PC-3 (cell line): ENCODE measurements around the gene SLC47A2. TPM values are rescaled to one million over a fixed set of nuclear protein-coding genes. Genes with fewer than 3 reads are reported as not detected.

ENCODE experiments used
- ATAC-seq: fragments of 200-7000 bp; cut with Tn5 transposase; 2 replicates; pipeline ENCODE4 v1.9.1; 2020; ENCODE audit warnings: mild to moderate bottlenecking, moderate library complexity
- BruUV-seq: library from RNA; stranded (reverse); fragments of 400-500 nt; replicated peaks from 2 replicates; lab custom pipeline; 2021; lab: Mats Ljungman, UMichigan
- CTCF ChIA-PET: fragments of 300-600 bp; sonication (Branson Sonifier 250); formaldehyde crosslinking; loops from one replicate; lab custom pipeline; 2022; ENCODE audit warnings: antibody characterized with exemption; lab: Charles Lee
- POLR2A ChIA-PET: fragments of 300-600 bp; sonication (Branson Sonifier 250); formaldehyde crosslinking; loops from one replicate; lab custom pipeline; 2022; ENCODE audit warnings: antibody characterized with exemption; ENCODE audit not compliant: unreplicated experiment; lab: Charles Lee
- DNase-seq: peaks from one replicate; pipeline ENCODE4 v3.0.0-alpha.2; 2015
- H2AFZ ChIP-seq: fragments of 300-600 bp; sonication (generic); 2 replicates; pipeline ENCODE4 v1.6.0; 2016; ENCODE audit warnings: antibody characterized with exemption, low read length
- H3F3A ChIP-seq: fragments of 300-600 bp; sonication (generic); one replicate; pipeline ENCODE4 v1.6.0; 2017; ENCODE audit warnings: antibody characterized with exemption, low read length, control low read depth, mild to moderate bottlenecking; ENCODE audit not compliant: unreplicated experiment
- H3K27ac ChIP-seq: fragments of 300-600 bp; sonication (generic); 2 replicates; pipeline ENCODE4 v1.5.1; 2016; ENCODE audit warnings: mild to moderate bottlenecking, low read length
- H3K27me3 ChIP-seq: fragments of 300-600 bp; sonication (generic); 2 replicates; pipeline ENCODE4 v1.6.1; 2016; ENCODE audit warnings: low read length, mixed read lengths
- H3K36me3 ChIP-seq: fragments of 300-600 bp; sonication (generic); 2 replicates; pipeline ENCODE4 v1.6.1; 2016; ENCODE audit warnings: low read depth, mixed run types, low read length, mixed read lengths
- H3K4me1 ChIP-seq: fragments of 300-600 bp; sonication (generic); 2 replicates; pipeline ENCODE4 v1.5.1; 2016; ENCODE audit warnings: low read length; ENCODE audit not compliant: insufficient read depth
- H3K4me2 ChIP-seq: fragments of 300-600 bp; sonication (generic); 2 replicates; pipeline ENCODE4 v1.6.0; 2016; ENCODE audit warnings: low read length
- H3K4me3 ChIP-seq: fragments of 300-600 bp; sonication (generic); 2 replicates; pipeline ENCODE4 v1.5.1; 2016; ENCODE audit warnings: mild to moderate bottlenecking, low read length, mixed read lengths
- H3K79me2 ChIP-seq: fragments of 300-600 bp; sonication (generic); 2 replicates; pipeline ENCODE4 v1.6.1; 2017; ENCODE audit warnings: low read length, mixed read lengths
- H3K9ac ChIP-seq: fragments of 300-600 bp; sonication (generic); 2 replicates; pipeline ENCODE4 v1.6.0; 2016; ENCODE audit warnings: mild to moderate bottlenecking, low read length
- H3K9me2 ChIP-seq: fragments of 300-600 bp; sonication (generic); replicated peaks from 2 replicates; pipeline ENCODE4 v1.6.1; 2016; ENCODE audit warnings: mixed run types, low read length, mixed read lengths
- H3K9me3 ChIP-seq: fragments of 300-600 bp; sonication (generic); 2 replicates; pipeline ENCODE4 v1.6.1; 2016; ENCODE audit warnings: low read length, mixed read lengths
- H4K20me1 ChIP-seq: fragments of 300-600 bp; sonication (generic); 2 replicates; pipeline ENCODE4 v1.6.1; 2016; ENCODE audit warnings: low read length, mixed read lengths
- CTCF ChIP-seq: fragments of 300-600 bp; sonication (generic); conservative IDR thresholded peaks from 2 replicates; pipeline ENCODE4 v1.5.1; 2017; ENCODE audit warnings: antibody characterized with exemption, low read depth, mild to moderate bottlenecking, low read length
- EZH2 ChIP-seq: fragments of 300-600 bp; sonication (generic); IDR thresholded peaks from one replicate; pipeline ENCODE4 v1.6.1; 2017; ENCODE audit warnings: antibody characterized with exemption, mild to moderate bottlenecking, low read length; ENCODE audit not compliant: unreplicated experiment
- EZH2phosphoT487 ChIP-seq: fragments of 300-600 bp; sonication (generic); IDR thresholded peaks from 2 replicates; pipeline ENCODE4 v1.6.1; 2018; ENCODE audit warnings: mild to moderate bottlenecking, antibody characterized with exemption, low read length, borderline replicate concordance
- intact Hi-C: fragments of 100-400 bp; cut with micrococcal nuclease; formaldehyde crosslinking; loops from 2 replicates; pipeline ENCODE4 v1.9.0; 2023
- total RNA-seq: library from RNA; depleted of rRNA; stranded (reverse); fragments of >200 nt; gene quantifications from 2 replicates; pipeline ENCODE4 v1.2.3, GENCODE V29; 2014

The SLC47A2 gene
- total RNA-seq, 1 experiment from 2014 or later = not detected

- Histone ChIP-seq H3K36me3 (no peaks in the 10 kb centered on the region), H3K9me3 (no peaks in the 10 kb centered on the region), H3K9ac (no peak overlapping the region), H4K20me1 (no peaks in the 10 kb centered on the region), H3K9me2 (no peaks in the 10 kb centered on the region), H3F3A (no peaks in the 10 kb centered on the region), H3K27ac (no peak overlapping the region), H2AFZ (no peak overlapping the region), H3K4me3 (no peak overlapping the region), H3K27me3 (no peaks in the 10 kb centered on the region), H3K79me2 (no peaks in the 10 kb centered on the region), H3K4me2 (no peak overlapping the region), H3K4me1 (no peaks in the 10 kb centered on the region)
- POLR2A ChIA-PET = no interaction called here
- ATAC-seq (no peak; the same call in 1 of the 2 replicates), DNase-seq (no peak)
- intact Hi-C loops = loop anchor here (10.0 kb wide), 1 partner anchor 395 kb away; the partner anchor contains the start of gene B9D1
- TF ChIP-seq EZH2phosphoT487 (no peak), EZH2 (no peak), CTCF (no peak)
- BruUV-seq = no TSS peak
- CTCF ChIA-PET = no interaction called here
These were observed 43.5 kb upstream of the SLC47A2 start for GRCh38 chr17:19759568-19760549.

GRCh38 chr17:19757536-19758180 lies 41.3 kb upstream of the SLC47A2 start:
- Histone ChIP-seq H3K27ac (no peak overlapping the region), H3K4me1 (peaks cover 14% of the 10 kb centered on the region), H3F3A (peaks cover 2% of the 10 kb centered on the region), H3K4me3 (no peak overlapping the region), H3K79me2 (no peaks in the 10 kb centered on the region), H3K27me3 (no peaks in the 10 kb centered on the region), H2AFZ (no peak overlapping the region), H4K20me1 (no peaks in the 10 kb centered on the region), H3K9ac (no peak overlapping the region), H3K36me3 (no peaks in the 10 kb centered on the region), H3K4me2 (no peak overlapping the region), H3K9me2 (no peaks in the 10 kb centered on the region), H3K9me3 (no peaks in the 10 kb centered on the region)
- POLR2A ChIA-PET = no interaction called here
- BruUV-seq = no TSS peak
- CTCF ChIA-PET = no interaction called here
- no peak for ATAC-seq
- TF ChIP-seq CTCF = no peak
- TF ChIP-seq EZH2phosphoT487 = no peak
- no peak for TF ChIP-seq EZH2
- no peak for DNase-seq
- intact Hi-C loops = no loop called here
